Breast epithelium (tissue), 3 donors: ENCODE results near the gene ADAD2.

Experiments
- POLR2A ChIP-seq: fragments of 450-650 bp; IDR thresholded peaks from one replicate; pipeline ENCODE4 v1.6.1; 2016; ENCODE audit warnings: antibody characterized with exemption, mild to moderate bottlenecking, moderate library complexity
- TF ChIP-seq, protein P1 (sequence below), 3 donors: fragments of 450-650 bp; IDR thresholded peaks; one replicate each; pipeline ENCODE4 v1.5.1; 2016 to 2017; ENCODE audit warnings: antibody characterized with exemption in 3 of 3, mild to moderate bottlenecking in 3 of 3, moderate library complexity in 3 of 3

GRCh38 chr16:84181144-84181915 lies 9.6 kb upstream of the ADAD2 start:
- TF ChIP-seq, protein P1, sequence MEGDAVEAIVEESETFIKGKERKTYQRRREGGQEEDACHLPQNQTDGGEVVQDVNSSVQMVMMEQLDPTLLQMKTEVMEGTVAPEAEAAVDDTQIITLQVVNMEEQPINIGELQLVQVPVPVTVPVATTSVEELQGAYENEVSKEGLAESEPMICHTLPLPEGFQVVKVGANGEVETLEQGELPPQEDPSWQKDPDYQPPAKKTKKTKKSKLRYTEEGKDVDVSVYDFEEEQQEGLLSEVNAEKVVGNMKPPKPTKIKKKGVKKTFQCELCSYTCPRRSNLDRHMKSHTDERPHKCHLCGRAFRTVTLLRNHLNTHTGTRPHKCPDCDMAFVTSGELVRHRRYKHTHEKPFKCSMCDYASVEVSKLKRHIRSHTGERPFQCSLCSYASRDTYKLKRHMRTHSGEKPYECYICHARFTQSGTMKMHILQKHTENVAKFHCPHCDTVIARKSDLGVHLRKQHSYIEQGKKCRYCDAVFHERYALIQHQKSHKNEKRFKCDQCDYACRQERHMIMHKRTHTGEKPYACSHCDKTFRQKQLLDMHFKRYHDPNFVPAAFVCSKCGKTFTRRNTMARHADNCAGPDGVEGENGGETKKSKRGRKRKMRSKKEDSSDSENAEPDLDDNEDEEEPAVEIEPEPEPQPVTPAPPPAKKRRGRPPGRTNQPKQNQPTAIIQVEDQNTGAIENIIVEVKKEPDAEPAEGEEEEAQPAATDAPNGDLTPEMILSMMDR (IDR thresholded peaks at IDR 0.05): no peak
- no peak for TF ChIP-seq POLR2A
